HG02798 (cell line): Measurements from ENCODE around the gene JMY.

Source experiments
- ATAC-seq: cut with Tn5 transposase; IDR thresholded peaks from one replicate; pipeline ENCODE4 v1.9.1; 2021; ENCODE audit warnings: mild to moderate bottlenecking; ENCODE audit not compliant: unreplicated experiment, poor library complexity

Gene JMY

GRCh38 chr5:79284846-79285245 is 48.9 kb downstream of the JMY start:
- ATAC-seq, result no peak

GRCh38 chr5:79285285-79285684 is 49.4 kb downstream of the JMY start:
- ATAC-seq, result no peak

GRCh38 chr5:79285833-79286232 is 49.9 kb downstream of the JMY start:
- ATAC-seq, result no peak

- ATAC-seq, result no peak
These were observed 51.4 kb downstream of the JMY start for GRCh38 chr5:79287380-79287779.

- ATAC-seq, result no peak
These were observed 52.0 kb downstream of the JMY start for GRCh38 chr5:79287907-79288306.

- ATAC-seq, result no peak
These were observed 59.1 kb downstream of the JMY start for GRCh38 chr5:79295029-79295428.

- no peak for ATAC-seq
These were observed 61.7 kb downstream of the JMY start for GRCh38 chr5:79297661-79298060.

GRCh38 chr5:79301046-79301712 is 65.2 kb downstream of the JMY start:
- ATAC-seq, result no peak

- ATAC-seq, result no peak
These were observed 66.5 kb downstream of the JMY start for GRCh38 chr5:79302454-79302853.

GRCh38 chr5:79305706-79306105 is 69.8 kb downstream of the JMY start:
- ATAC-seq, result no peak

- no peak for ATAC-seq
These were observed 83.1 kb downstream of the JMY start for GRCh38 chr5:79318935-79319614.

GRCh38 chr5:79329453-79329852 is 93.5 kb downstream of the JMY start:
- no peak for ATAC-seq

GRCh38 chr5:79330071-79330470 is 94.1 kb downstream of the JMY start:
- ATAC-seq, result no peak

GRCh38 chr5:79333852-79334557 is 98.1 kb downstream of the JMY start:
- no peak for ATAC-seq

- ATAC-seq, result no peak
These were observed 110.5 kb downstream of the JMY start for GRCh38 chr5:79346420-79346824.

GRCh38 chr5:79349047-79349446 is 113.1 kb downstream of the JMY start:
- ATAC-seq, result no peak

- ATAC-seq, result no peak
These were observed 114.0 kb downstream of the JMY start for GRCh38 chr5:79349881-79350280.

- ATAC-seq, result no peak
These were observed 121.5 kb downstream of the JMY start for GRCh38 chr5:79357398-79357797.
